Cardiac muscle cell (in vitro differentiated cells and primary cell): ENCODE data around the gene TRABD2B. TPM values are rescaled to one million over a fixed set of nuclear protein-coding genes. Genes with fewer than 3 reads are reported as not detected.

ENCODE experiments used
- DNase-seq, 2 donors: peaks; one replicate each; pipeline versions ENCODE4 v3.0.0 to v3.0.0-alpha.2; 2010 to 2017; ENCODE audit warnings: low read depth in 1 of 2, low spot score in 1 of 2
- H3K27ac ChIP-seq: fragments of 200-600 bp; sonication (generic); 2 replicates; pipeline ENCODE4 v1.5.1; 2016
- H3K27me3 ChIP-seq: fragments of 200-600 bp; sonication (generic); 2 replicates; pipeline ENCODE4 v1.6.0; 2016; ENCODE audit warnings: control low read depth
- H3K36me3 ChIP-seq: fragments of 200-600 bp; sonication (generic); 2 replicates; pipeline ENCODE4 v1.5.1; 2016; ENCODE audit warnings: control low read depth
- H3K4me1 ChIP-seq: fragments of 200-600 bp; sonication (generic); 2 replicates; pipeline ENCODE4 v1.8.1; 2017; ENCODE audit warnings: low read depth, mild to moderate bottlenecking, mixed run types
- H3K4me3 ChIP-seq: fragments of 200-600 bp; sonication (generic); 2 replicates; pipeline ENCODE4 v1.5.1; 2016; ENCODE audit warnings: mild to moderate bottlenecking
- H3K9me3 ChIP-seq: fragments of 200-600 bp; sonication (generic); 2 replicates; pipeline ENCODE4 v1.5.1; 2017; ENCODE audit warnings: low read depth, mild to moderate bottlenecking, control low read depth
- polyA plus RNA-seq: library from polyadenylated mRNA; unstranded; fragments of >200 nt; fragmentation: Nextera tagmentation; extraction: Ambion mirVana; gene quantifications from 2 replicates; pipeline ENCODE4 v1.2.1, GENCODE V29; 2016
- total RNA-seq: library from RNA; depleted of rRNA; stranded (reverse); fragments of >200 nt; gene quantifications from 2 replicates; pipeline ENCODE4 v1.2.3, GENCODE V29; 2016
- TF ChIP-seq, protein P1 (sequence below): IDR thresholded peaks from 2 replicates; pipeline ENCODE4 v1.5.1; 2012; ENCODE audit warnings: low read depth, mild to moderate bottlenecking, low read length

TRABD2B gene
- total and polyA plus RNA-seq, 2 experiments from 2014 or later = 0.60 to 0.82 TPM

DNA sequence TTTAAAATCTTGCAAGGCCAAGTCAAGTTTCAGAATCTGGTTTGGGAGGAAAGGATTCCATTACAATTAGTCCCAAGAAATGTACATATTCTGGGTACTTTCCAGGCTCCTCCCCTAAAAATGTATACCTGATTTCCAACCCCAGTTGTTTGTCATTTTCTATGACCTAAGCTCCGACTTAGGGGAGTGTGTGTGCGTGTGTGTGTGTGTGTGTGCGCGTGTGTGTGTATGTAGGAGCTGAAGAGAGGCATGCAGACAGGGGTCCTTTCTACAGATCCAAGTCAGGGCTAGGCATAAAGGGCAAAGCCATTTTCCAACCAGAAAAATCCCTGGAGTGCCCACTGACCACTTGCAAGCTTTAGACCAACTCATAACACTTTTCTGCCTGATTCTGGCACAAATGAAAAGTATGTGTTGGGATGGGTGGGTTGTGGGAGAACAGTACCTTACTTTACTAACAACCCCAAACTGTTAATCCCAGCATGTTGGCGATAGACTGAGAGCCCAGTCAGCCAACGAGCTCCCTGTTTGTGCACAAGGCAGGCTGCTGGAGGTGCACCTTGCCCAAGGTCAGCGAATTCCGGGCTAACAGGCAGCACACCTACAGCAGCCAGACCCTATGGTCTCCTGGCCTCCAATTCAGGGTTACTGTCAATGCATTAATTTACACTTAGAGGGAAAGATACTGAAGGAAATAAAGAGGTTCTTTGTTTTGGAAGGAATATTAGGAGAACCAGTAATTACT, 1.7 kb downstream of the TRABD2B start:
- no peak for DNase-seq
- peak overlapping the region; percentile 88 for H3K4me3 ChIP-seq
- no peak overlapping the region for H3K27ac ChIP-seq
- peaks cover 47% of the 10 kb centered on the region for H3K27me3 ChIP-seq
- H3K9me3 ChIP-seq = no peaks in the 10 kb centered on the region
- peaks cover 19% of the 10 kb centered on the region for H3K4me1 ChIP-seq
- no peaks in the 10 kb centered on the region for H3K36me3 ChIP-seq
- TF ChIP-seq, protein P1, sequence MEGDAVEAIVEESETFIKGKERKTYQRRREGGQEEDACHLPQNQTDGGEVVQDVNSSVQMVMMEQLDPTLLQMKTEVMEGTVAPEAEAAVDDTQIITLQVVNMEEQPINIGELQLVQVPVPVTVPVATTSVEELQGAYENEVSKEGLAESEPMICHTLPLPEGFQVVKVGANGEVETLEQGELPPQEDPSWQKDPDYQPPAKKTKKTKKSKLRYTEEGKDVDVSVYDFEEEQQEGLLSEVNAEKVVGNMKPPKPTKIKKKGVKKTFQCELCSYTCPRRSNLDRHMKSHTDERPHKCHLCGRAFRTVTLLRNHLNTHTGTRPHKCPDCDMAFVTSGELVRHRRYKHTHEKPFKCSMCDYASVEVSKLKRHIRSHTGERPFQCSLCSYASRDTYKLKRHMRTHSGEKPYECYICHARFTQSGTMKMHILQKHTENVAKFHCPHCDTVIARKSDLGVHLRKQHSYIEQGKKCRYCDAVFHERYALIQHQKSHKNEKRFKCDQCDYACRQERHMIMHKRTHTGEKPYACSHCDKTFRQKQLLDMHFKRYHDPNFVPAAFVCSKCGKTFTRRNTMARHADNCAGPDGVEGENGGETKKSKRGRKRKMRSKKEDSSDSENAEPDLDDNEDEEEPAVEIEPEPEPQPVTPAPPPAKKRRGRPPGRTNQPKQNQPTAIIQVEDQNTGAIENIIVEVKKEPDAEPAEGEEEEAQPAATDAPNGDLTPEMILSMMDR = no peak

DNA sequence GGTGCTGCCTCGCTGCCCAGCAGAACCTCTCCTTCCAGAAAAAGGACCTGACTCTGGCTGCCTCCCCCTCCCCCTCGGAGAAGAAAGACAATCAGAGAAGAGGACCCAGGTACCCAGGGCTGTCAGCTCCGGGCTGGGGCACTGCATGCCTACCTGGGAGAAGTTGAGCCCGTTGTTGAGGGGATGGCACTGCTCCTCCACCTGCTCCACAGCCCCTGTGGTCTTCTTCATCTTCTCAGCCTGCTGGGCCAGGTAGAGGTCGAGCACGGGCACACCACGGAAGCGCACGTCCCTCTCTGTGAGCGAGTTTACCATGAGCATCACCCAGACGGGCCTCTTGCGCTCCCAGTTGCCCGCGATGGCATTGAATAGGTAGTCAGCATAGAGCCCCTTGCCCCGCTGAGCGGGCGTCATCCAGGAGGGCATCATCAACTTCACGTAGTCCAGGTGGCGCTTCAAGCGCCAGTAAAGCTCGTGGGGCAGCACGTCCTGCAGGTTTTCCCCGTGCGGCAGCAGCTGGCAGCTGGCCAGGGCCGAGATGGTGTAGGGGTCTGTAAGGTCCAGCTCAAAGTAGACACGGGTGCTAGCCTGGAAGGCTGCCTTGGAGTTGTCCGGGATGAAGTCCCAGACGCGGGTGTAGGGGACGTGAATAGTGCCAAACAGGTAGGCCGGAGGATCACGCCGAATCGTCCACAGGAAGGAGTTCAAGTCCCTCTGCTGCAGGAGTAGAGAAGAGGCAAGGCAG, 3.1 kb downstream of the TRABD2B start:
- no peak overlapping the region for H3K4me3 ChIP-seq
- peaks cover 15% of the 10 kb centered on the region for H3K4me1 ChIP-seq
- H3K27ac ChIP-seq = no peak overlapping the region
- H3K9me3 ChIP-seq = no peaks in the 10 kb centered on the region
- H3K36me3 ChIP-seq = no peaks in the 10 kb centered on the region
- DNase-seq = no peak
- TF ChIP-seq, protein P1 = no peak
- H3K27me3 ChIP-seq = peaks cover 51% of the 10 kb centered on the region

DNA sequence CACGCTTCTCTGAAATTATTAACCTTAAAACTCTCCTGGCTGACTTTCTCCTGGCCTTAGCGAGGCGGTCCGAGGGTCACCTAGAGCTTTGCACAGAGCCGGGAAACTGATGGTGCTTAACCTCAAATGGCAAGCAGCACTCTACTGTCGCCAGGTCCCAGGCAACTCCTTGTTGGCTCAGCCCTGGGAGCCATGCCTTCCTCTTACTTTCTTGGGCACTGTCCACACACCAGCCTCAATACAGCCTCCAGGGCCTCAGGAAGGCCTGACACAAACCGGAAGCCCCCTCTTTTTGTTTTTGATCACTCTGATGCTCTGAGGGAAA, 3.8 kb downstream of the TRABD2B start:
- peaks cover 53% of the 10 kb centered on the region for H3K27me3 ChIP-seq
- H3K27ac ChIP-seq = no peak overlapping the region
- H3K4me3 ChIP-seq = no peak overlapping the region
- no peaks in the 10 kb centered on the region for H3K36me3 ChIP-seq
- no peaks in the 10 kb centered on the region for H3K9me3 ChIP-seq
- TF ChIP-seq, protein P1 = no peak
- DNase-seq = no peak
- peaks cover 11% of the 10 kb centered on the region for H3K4me1 ChIP-seq

DNA sequence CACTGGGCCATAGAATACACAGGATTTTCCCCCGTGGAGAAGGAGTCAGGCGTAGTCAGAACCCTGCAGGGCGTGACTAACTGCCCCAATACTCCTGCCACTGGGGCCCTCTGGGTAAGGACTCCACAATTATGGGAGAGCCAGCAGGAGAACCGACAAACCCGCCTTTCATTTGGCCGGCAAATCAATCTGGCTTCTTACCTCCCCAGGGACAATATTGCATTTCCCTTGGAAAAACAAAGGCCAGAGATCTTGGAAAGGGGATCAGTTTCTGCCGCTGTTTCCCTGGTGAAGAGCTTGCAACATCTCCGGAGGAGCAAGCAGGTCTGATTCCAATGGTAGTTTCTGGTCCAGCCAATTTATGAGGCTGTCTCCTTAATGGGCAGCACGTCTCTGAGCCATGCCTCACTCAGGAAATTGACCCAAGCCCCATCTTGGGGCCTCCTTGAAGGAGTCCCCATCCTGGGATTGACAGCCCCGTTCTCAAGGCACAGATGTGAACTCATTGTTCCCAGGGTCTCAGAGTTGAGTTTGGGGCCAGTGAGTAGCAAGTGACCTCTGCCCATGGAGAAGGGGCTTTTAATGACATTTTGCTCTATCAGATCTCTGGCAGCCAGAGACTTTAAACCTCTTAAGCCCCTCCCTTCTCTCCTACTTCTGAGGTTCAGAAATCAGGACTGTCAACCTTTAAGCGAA, 4.3 kb downstream of the TRABD2B start:
- Histone ChIP-seq H3K27ac (no peak overlapping the region), H3K27me3 (peaks cover 53% of the 10 kb centered on the region), H3K4me3 (no peak overlapping the region), H3K9me3 (no peaks in the 10 kb centered on the region), H3K36me3 (no peaks in the 10 kb centered on the region), H3K4me1 (peaks cover 7% of the 10 kb centered on the region)
- DNase-seq = peak in 1 of 2 donors; percentile 83
- TF ChIP-seq, protein P1 = no peak

DNA sequence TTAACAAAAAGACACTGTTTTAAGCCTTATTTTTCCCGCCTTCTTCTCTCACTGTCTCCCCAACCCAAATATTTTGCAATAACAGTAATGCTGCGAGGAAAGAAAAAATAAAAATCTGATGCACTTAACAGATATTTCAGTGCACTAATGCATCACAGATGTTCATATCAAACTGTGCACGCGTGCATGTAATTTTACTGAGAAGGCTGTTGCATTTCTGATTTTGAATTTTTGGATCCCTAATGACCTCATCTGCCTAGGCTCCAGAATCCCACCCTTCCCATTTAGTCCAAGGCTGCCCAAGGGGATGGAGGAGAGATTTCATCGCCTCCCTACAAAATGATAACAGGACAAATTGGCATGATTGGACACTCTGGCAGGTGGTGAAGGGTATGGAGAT, 5.5 kb downstream of the TRABD2B start:
- DNase-seq = no peak
- Histone ChIP-seq H3K4me3 (no peak overlapping the region), H3K4me1 (peaks cover 8% of the 10 kb centered on the region), H3K36me3 (no peaks in the 10 kb centered on the region), H3K27me3 (peaks cover 49% of the 10 kb centered on the region), H3K9me3 (no peaks in the 10 kb centered on the region), H3K27ac (no peak overlapping the region)
- TF ChIP-seq, protein P1 = no peak
